ENCODE data around the gene MOCS3. TPM values are rescaled to one million over a fixed set of nuclear protein-coding genes. Genes with fewer than 3 reads are reported as not detected.

MOCS3 gene
- total RNA-seq, 1 donor from 2014 or later: 5.5 TPM

DNA sequence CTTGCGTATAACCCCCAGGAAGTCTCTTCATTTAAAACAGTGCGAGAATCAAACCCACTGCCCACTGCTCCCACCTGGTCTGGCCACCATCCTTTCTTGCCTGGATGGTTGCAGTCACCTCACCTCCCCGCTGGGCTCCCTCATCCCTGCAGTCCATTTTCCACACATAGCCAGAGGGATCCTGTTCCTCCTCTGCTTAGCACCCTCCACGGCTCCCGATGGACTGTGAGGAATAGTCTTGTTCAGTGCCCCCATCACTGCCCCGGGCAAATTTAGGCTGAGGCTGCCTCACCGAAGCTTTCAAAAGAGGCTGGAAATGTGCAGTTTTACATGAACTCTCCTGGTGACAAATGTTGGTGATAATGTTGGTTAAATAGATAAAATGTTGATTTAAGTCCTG, 46.6 kb downstream of the MOCS3 start:
- H3K9me3 Mint-ChIP-seq (ENCODE audit: unreplicated experiment): no peaks in the 10 kb centered on the region
- H3K4me1 Mint-ChIP-seq (ENCODE audit: unreplicated experiment): no peaks in the 10 kb centered on the region
- H3K27ac Mint-ChIP-seq (ENCODE audit: unreplicated experiment): no peak overlapping the region
- TF ChIP-seq, protein P1, sequence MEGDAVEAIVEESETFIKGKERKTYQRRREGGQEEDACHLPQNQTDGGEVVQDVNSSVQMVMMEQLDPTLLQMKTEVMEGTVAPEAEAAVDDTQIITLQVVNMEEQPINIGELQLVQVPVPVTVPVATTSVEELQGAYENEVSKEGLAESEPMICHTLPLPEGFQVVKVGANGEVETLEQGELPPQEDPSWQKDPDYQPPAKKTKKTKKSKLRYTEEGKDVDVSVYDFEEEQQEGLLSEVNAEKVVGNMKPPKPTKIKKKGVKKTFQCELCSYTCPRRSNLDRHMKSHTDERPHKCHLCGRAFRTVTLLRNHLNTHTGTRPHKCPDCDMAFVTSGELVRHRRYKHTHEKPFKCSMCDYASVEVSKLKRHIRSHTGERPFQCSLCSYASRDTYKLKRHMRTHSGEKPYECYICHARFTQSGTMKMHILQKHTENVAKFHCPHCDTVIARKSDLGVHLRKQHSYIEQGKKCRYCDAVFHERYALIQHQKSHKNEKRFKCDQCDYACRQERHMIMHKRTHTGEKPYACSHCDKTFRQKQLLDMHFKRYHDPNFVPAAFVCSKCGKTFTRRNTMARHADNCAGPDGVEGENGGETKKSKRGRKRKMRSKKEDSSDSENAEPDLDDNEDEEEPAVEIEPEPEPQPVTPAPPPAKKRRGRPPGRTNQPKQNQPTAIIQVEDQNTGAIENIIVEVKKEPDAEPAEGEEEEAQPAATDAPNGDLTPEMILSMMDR (IDR thresholded peaks at IDR 0.05): no peak
- H3K36me3 Mint-ChIP-seq (ENCODE audit: unreplicated experiment): no peaks in the 10 kb centered on the region
- H3K4me3 Mint-ChIP-seq (ENCODE audit: unreplicated experiment): no peak overlapping the region
- no peak for DNase-seq (ENCODE audit: extremely low spot score, unreplicated experiment)
- no peaks in the 10 kb centered on the region for H3K27me3 Mint-ChIP-seq (ENCODE audit: unreplicated experiment)

DNA sequence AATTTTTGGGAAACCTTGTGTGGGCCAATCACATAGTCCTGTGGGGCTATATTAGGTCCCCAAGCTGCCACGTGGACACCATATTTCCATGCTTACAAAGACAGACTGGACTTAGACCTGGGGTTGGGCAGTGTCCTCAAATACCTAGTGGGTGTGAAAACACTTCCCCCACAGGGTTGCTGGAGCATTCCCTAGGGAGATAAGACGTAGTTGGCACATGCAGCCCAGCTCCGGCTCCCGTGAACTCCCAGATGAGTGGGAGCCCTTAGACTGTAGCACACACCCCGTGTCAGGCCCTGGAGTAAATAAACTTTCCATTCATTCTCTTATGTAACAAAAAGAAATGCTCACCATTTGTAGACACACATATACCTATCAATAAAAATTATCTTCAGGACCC, 50.1 kb downstream of the MOCS3 start:
- H3K27ac Mint-ChIP-seq (ENCODE audit: unreplicated experiment): no peak overlapping the region
- H3K4me3 Mint-ChIP-seq (ENCODE audit: unreplicated experiment): no peak overlapping the region
- no peaks in the 10 kb centered on the region for H3K9me3 Mint-ChIP-seq (ENCODE audit: unreplicated experiment)
- H3K4me1 Mint-ChIP-seq (ENCODE audit: unreplicated experiment): no peaks in the 10 kb centered on the region
- DNase-seq (ENCODE audit: extremely low spot score, unreplicated experiment): no peak
- TF ChIP-seq, protein P1 (IDR thresholded peaks at IDR 0.05): no peak
- no peaks in the 10 kb centered on the region for H3K36me3 Mint-ChIP-seq (ENCODE audit: unreplicated experiment)
- H3K27me3 Mint-ChIP-seq (ENCODE audit: unreplicated experiment): no peaks in the 10 kb centered on the region

DNA sequence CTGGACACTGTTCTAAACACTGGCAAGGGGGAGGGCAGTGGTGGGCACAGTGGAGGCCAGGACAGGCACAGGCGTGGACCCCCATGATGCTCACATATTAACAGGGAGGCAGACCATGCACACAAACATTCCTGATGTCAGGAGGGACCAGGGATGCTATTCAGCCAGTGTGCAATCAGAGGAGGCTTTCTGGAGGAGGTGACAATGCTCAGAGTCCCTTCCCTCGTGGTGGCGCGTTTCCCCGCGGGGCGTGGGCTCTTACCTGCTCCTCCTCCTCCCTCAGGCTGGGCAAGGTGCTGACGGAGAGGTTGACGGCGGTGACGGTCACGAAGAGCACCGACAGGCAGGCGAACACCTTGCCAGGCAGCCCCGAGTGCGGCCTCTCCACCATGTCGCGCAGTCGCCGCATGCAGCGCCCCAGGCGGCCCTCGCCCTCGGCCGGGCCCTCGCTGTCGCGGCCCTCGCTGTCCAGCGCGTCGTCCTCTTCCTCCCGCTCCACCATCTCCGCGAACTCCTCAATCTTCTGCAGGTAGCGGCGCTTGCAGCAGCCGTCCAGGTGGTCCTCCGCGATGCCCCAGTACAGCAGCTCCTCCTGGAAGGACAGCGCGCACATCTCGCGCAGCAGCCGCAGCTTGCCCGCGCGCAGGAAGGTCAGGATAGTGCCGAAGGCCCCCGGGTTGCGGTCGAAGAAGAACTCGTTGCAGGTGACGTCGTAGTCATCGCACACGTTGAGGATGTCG, 50.9 kb downstream of the MOCS3 start:
- no peaks in the 10 kb centered on the region for H3K27me3 Mint-ChIP-seq (ENCODE audit: unreplicated experiment)
- TF ChIP-seq, protein P1 (IDR thresholded peaks at IDR 0.05): no peak
- H3K36me3 Mint-ChIP-seq (ENCODE audit: unreplicated experiment): no peaks in the 10 kb centered on the region
- H3K4me1 Mint-ChIP-seq (ENCODE audit: unreplicated experiment): peaks cover 4% of the 10 kb centered on the region
- H3K4me3 Mint-ChIP-seq (ENCODE audit: unreplicated experiment): no peak overlapping the region
- H3K27ac Mint-ChIP-seq (ENCODE audit: unreplicated experiment): no peak overlapping the region
- no peak for DNase-seq (ENCODE audit: extremely low spot score, unreplicated experiment)
- no peaks in the 10 kb centered on the region for H3K9me3 Mint-ChIP-seq (ENCODE audit: unreplicated experiment)

DNA sequence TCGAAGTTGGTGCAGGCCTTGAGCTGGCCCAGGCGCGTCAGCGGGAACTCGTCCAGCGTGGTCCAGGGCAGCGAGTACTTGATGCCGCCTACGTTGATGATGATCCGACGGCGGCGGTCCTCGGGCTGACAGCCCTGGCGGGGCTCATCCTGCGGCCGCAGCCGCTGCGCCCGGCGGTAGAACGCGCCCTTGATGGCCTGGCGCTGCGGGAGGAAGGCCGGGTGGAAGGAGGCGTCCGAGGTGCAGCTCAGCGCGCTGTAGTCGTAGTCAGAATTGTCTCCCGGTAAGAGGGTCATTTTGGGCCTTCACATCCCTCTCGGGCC, 51.4 kb downstream of the MOCS3 start:
- H3K4me1 Mint-ChIP-seq (ENCODE audit: unreplicated experiment): peaks cover 4% of the 10 kb centered on the region
- no peaks in the 10 kb centered on the region for H3K27me3 Mint-ChIP-seq (ENCODE audit: unreplicated experiment)
- no peak overlapping the region for H3K27ac Mint-ChIP-seq (ENCODE audit: unreplicated experiment)
- H3K4me3 Mint-ChIP-seq (ENCODE audit: unreplicated experiment): no peak overlapping the region
- no peaks in the 10 kb centered on the region for H3K9me3 Mint-ChIP-seq (ENCODE audit: unreplicated experiment)
- no peaks in the 10 kb centered on the region for H3K36me3 Mint-ChIP-seq (ENCODE audit: unreplicated experiment)
- DNase-seq (ENCODE audit: extremely low spot score, unreplicated experiment): no peak
- TF ChIP-seq, protein P1 (IDR thresholded peaks at IDR 0.05): no peak

DNA sequence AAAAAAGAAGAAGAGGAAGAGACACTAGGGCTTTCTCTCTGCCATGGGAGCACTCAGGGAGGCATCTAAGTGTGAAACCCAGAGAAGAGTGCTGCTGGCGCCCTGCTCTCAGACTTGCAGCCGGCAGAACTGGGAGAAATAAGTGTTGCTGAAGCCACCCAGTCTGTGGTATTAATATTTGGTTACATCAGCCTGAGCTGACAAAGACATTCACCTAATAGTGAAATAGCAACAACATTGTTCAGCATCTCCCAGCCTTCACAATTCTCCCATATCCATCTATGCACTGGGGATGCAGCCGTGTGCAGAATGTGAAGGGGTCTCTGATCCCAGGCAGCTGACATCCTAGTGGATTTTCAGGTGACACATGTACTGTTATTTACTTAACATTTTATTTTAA, 52.3 kb downstream of the MOCS3 start:
- no peak for DNase-seq (ENCODE audit: extremely low spot score, unreplicated experiment)

More for the DNA sequence above, 52.3 kb downstream of the MOCS3 start:
- peaks cover 4% of the 10 kb centered on the region for H3K4me1 Mint-ChIP-seq (ENCODE audit: unreplicated experiment)
- H3K27me3 Mint-ChIP-seq (ENCODE audit: unreplicated experiment): no peaks in the 10 kb centered on the region
- H3K4me3 Mint-ChIP-seq (ENCODE audit: unreplicated experiment): no peak overlapping the region
- H3K27ac Mint-ChIP-seq (ENCODE audit: unreplicated experiment): no peak overlapping the region
- TF ChIP-seq, protein P1 (IDR thresholded peaks at IDR 0.05): no peak
- H3K9me3 Mint-ChIP-seq (ENCODE audit: unreplicated experiment): no peaks in the 10 kb centered on the region
- H3K36me3 Mint-ChIP-seq (ENCODE audit: unreplicated experiment): no peaks in the 10 kb centered on the region
